ENCODE data around the gene DNAJC25.
"Not testable (repeated sequence)": the region's sequence is repeated elsewhere in the genome, so short reads cannot be mapped to it uniquely, and the experiment has no call there.

Gene DNAJC25

DNA sequence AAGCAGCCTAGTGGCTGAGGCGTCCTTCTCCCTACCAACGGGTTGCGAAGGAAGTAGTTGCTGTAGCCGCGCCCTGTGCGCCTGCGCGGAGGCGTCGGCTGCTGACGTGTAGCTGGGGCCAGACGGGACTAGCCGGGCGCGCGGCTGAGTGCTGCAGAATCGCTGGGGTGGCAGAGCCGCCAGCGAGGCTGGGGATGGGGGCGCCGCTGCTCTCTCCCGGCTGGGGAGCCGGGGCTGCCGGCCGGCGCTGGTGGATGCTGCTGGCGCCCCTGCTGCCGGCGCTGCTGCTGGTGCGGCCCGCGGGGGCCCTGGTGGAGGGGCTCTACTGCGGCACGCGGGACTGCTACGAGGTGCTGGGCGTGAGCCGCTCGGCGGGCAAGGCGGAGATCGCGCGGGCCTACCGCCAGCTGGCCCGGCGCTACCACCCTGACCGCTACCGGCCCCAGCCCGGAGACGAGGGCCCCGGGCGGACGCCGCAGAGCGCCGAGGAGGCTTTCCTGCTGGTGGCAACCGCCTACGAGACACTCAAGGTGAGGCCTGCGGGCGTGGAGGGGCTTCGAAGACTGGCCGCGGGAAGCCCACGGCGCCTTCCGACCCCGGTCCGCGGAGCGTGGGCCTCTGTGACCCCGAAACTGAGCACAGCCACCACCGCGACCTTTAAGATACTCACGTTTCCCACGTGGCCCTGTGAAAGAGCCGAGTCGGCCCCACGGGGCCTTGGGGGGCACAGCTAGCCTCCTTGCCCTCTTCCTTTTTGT, at the start of gene DNAJC25:
Gene DNAJC25 (plus strand): TSS at position 121 of the 758 bp plus-strand sequence. CDS start 74 bp downstream, at position 195.
- peak; percentile 86 to 92 for DNase-seq (ENCODE audit: low read depth in 2 of 2, low spot score in 1 of 2)

DNA sequence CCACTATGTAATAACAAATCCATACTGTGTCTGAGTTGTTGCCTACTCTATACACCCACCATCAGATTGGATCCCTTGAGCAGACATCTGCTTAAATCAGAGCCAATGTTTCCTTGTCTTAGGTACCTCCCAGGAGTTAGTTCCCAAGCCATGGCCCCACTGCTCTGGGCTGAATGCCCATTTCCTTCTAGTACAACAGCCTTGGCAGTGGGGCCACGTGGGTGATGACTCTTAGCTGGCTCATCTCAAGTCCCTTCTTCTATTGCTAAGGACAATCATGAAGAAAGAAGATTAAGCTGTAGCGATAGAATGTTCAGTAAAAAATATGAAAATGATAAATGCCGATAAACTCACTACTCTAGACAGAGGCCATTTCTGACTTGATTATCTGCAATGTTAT, 48.2 kb upstream of the DNAJC25 start:
- DNase-seq (ENCODE audit: low read depth in 2 of 2, low spot score in 1 of 2), result no peak

DNA sequence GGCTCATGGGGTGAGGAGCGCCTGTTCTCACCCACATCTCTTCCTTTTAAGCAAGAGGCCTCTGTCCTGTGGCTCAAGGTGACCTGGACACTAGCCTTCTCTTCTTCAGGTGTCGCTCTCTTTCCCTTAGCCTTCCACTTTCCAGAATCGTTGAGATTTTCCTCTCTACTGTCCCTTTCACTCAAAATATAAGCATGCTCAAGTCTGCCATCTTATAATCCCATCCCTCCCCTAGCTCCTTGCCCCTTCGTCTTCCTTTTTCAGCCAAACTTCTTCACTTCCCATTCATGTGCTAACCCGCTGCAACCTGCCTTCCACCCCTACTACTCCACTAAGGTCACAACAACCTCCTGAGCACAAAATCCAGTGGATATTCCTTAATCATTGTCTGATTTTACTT, 44.8 kb upstream of the DNAJC25 start:
- DNase-seq (ENCODE audit: low read depth in 2 of 2, low spot score in 1 of 2), result no peak

DNA sequence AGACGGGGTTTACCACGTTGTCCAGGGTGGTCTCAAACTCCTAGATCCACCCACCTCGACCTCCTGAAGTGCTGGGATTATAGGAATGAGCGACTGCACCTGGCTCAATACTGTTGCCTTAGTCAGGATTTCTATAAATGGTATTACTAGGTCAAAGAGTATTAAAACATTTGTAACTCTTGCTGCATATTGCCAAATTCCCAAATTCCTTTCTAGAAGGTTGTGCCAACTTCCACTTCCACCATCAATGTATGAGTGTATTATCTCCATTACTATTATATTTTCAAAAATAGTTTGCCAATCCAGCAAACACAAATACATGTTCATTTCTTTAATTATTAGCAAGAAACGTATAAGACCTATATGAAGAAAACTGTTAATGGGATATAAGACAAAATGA, 42.3 kb upstream of the DNAJC25 start:
- DNase-seq (ENCODE audit: low read depth in 2 of 2, low spot score in 1 of 2), result no peak

DNA sequence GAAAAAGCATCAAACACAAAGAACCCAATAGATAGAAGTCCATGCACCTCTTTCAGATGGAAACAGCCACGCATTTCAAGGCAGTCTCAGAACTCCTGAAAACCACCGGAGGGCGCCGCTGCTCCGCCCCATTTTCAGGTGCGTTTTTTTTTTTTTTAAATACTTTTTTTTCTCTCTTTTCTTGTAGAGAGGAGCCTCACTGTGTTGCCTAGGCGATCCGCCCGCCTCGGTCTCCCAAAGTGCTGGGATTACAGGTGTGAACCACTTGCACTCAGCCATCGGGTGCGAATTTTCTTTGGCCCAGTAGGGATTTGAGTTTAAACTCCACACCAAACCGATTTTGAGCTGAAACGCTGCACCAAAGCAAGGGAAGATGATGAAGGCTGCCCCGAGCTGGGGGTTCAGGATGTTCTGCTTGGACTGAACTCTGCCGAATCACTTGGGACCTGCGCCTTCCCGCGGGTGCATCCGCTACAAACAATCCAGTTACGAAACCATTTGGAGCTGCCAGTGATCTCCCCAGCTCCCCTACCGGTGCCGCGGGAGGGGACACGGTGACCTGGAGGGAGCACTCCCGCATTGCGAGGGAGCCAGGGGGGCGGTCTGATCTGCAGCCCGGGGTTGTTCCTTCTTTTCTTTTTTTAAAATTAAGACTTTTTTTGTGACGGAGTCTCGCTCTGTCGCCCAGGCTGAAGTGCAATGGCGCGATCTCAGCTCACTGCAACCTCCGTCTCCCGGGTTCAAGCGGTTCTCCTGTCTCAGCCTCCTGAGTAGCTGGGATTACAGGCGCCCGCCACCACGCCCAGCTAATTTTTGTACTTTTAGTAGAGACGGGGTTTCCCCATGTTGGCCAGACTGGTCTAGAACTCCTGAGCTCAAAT, 33.0 kb upstream of the DNAJC25 start:
- peak in 1 of 2 donors; percentile 5 for DNase-seq (ENCODE audit: low read depth in 2 of 2, low spot score in 1 of 2)

DNA sequence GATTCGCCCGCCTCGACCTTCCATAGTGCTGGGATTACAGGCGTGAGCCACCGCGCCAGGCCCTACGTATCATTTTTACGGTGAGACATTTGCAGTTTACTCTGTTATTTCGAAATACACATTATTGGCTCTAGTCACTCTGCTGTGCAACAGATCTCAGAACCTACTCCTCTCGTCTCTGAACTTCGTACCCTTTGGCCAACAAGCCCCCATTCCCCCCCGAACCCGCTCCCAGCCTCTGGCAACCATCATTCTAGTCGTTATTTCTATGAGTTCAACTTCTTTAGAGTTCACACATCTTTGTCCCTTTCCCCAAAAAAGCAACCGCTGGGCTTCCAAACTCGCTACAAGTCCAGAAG, 32.4 kb upstream of the DNAJC25 start:
- no peak for DNase-seq (ENCODE audit: low read depth in 2 of 2, low spot score in 1 of 2)

DNA sequence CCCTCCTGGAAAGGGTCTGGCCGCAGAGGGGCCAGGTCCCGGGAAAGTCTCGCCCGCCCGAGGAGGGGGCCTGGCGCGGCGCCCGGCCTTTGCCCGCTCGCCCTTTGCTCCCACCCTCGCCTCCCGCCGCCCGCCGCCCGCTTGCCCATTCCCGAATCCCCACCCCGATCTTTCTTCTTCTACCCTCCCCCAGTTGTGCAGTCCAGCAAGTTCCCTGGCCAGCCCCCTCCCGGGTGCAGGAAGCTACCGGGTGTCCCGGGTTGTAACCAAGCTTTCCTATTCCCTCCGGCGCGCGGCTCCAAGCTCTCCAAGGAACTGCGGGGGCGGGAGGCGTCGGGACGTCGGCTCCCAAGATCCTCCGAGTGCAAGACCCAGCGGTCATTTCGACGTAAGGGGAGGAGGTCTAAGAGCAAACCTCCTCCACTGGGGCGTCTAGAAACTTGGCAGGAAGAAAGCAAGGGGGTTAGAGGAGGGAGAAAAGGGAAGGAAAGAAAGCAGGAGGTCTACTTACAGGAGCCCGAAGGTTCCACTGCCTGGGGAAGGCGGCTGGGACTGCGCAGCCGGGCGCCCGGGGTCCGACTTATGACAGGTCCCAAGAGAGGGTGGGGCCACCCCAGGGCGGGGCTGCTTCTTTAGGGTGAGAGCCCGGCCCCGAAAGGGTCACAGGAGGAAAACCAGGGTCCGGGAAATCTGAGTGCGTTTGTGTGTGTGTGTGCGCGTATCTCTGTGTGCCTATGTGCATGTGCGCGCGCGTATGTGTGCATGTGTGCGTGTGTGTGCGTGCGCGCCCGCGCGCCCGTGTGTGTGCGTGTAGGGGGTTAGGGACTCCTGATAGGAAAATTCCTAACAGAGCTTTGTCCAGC, 31.8 kb upstream of the DNAJC25 start, which contains the start of gene PTGR1:
Gene PTGR1 (minus strand): TSS at position 556 of the 863 bp plus-strand sequence. CDS start 2,225 bp downstream, outside the sequence.
- no peak for DNase-seq (ENCODE audit: low read depth in 2 of 2, low spot score in 1 of 2)

DNA sequence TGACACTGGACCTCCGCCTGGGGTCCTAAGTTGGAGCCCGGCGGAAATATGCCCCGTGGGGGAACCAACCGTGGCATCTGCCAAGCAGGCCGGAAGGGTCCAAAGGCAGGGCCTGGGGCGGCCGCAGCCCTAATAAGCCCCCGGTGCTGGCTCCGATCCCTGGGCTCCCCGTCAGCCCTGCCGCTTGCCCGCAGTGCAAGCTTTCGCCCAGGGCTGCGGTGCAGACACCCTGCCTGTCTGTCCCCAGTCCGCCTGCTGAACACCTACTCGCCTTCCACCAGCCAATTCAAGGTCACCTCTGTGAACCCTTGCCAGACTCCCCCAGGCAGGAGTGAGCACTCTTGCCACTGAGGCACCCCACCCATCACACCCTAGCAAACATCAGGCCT, 31.2 kb upstream of the DNAJC25 start:
- DNase-seq (ENCODE audit: low read depth in 2 of 2, low spot score in 1 of 2), result no peak

DNA sequence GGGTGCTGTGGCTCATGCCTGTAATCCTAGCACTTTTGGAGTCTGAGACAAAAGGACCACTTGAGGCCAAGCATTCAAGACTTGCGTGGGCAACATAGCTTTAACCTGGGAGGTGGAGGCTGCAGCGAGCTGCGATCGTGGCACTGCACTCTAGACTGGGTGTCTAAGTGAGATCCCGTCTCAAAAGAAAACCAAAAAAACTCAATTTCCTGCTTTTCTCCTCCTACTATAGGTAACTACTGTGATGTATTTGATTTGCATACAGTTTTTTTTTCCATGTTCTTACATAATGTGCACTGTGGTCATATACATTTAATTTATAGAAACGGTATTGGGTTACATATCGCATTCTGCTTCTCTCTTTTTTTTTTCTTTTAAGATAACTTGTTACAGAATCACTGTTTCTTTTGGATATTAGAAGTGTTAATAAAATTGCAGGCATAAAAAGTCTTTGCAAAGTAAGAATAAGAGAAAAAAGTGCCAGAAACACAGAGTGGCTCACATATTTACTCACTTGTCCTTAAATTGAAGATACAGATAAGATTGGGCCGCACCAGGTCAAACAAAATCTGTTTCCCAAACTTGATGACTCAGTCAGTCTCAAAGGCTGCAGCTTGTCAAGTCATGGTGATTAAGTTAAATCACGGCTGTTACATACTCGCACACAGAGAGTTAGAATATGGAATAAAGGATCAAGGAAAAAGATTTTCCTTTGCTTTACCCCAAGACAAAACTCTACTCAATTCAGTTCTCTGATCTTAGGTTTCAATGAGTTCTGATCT, 29.7 kb upstream of the DNAJC25 start:
- no peak for DNase-seq (ENCODE audit: low read depth in 2 of 2, low spot score in 1 of 2)

DNA sequence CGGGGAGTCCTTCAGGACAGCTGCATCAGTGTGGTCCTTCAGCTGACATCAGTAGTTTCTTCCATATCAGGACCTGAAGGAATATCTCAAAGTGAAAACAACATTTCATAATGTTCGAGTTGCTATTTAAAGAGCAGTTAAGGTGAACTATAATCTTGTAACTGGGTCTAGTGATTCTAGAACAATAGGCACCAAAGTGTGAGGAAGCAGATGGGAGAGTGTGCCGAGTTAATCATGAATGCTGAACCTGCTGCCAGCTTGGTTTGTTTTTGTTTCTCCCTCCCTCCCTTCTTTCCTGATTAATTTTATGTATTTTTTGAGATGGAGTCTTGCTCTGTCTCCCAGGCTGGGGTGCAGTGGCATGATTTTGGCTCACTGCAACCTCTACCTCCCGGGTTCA, 28.1 kb upstream of the DNAJC25 start:
- no peak for DNase-seq (ENCODE audit: low read depth in 2 of 2, low spot score in 1 of 2)

DNA sequence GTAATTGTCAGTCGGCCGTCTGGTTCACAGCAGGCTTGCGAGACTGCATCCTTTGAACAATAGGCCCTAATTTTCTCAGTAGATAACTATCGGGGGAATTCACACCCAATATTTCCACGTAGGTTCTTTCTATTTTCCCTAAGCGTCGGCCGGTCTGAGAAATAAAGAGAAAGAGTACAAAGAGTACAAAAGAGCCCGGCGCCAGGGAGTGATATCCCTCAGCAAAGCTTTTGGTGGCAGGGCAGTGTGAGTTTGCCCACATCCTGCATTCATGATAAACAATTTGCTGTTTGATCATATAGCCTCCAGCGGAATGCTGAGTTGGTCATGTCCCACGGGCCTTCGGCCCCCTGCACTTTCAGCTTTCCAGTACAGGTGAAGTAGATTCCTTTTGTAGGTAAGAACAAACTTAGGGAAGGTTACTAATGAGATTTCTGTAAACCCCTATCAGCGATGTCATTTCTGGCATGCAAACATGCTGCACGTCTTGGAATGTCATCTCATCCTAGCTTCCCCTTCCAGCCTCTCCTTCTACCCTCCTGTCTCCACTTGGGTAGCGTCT, 27.0 kb upstream of the DNAJC25 start:
- DNase-seq (ENCODE audit: low read depth in 2 of 2, low spot score in 1 of 2), result no peak

DNA sequence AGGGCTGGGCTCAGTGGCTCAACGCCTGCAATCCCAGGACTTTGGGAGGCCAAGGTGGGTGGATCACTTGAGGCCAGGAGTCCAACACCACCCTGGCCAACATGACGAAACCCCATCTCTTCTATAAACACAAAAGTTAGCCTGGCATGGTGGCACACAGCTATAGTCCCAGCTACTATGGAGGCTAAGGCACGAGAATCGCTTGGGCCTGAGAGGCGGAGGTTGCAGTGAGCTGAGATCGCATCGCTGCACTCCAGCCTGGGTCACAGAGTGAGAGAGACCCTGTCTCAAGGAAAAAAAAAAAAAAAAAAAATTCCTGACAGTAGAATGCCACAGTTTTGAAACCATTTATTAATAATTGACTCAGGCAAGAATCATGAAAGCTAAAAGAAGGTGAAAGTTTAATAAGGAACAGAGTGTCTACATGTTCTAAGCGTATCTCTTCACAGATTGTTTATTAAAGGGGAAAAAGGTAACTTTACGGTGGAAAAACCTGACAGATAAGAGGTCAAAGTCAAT, 26.0 kb upstream of the DNAJC25 start:
- no peak for DNase-seq (ENCODE audit: low read depth in 2 of 2, low spot score in 1 of 2)

DNA sequence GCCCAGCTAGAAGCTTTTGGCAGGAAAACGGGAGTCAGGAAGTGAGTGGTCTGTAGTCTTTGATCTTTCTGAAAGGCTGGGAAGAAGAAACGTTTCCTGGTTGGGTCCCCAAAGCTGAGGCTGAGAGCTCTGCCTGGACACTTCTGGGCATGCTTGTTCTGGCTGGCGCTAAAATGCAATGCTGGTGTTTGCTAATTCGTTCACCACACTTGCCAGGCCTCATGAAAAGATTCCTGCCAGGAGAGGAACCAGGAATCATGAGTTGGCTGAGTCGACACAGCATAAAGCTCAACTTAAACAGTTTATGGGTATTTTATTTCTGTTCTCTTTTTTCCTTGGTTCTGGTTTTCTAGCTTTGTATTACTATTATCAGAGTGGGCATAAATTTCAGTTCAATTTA, 21.0 kb upstream of the DNAJC25 start:
- DNase-seq (ENCODE audit: low read depth in 2 of 2, low spot score in 1 of 2), result no peak

DNA sequence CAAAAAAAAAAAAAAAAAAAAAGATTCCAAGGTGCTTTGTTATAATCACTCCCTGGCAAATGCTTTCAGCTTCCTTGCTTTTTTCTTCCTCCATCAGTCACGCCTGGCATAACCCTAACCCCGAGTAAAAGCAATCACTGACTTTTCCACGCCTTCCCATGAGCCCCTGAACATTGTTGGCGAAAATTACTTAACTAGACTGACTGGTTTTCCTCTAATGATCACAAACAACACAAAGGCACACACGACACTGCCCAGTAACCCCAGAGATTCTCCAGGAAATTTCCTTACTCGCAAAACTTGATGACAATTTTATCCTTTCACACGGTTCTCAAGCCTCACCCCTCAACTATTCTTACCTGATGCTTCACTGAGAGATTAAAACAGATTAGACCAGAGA, 20.3 kb upstream of the DNAJC25 start:
- DNase-seq (ENCODE audit: low read depth in 2 of 2, low spot score in 1 of 2), result no peak

DNA sequence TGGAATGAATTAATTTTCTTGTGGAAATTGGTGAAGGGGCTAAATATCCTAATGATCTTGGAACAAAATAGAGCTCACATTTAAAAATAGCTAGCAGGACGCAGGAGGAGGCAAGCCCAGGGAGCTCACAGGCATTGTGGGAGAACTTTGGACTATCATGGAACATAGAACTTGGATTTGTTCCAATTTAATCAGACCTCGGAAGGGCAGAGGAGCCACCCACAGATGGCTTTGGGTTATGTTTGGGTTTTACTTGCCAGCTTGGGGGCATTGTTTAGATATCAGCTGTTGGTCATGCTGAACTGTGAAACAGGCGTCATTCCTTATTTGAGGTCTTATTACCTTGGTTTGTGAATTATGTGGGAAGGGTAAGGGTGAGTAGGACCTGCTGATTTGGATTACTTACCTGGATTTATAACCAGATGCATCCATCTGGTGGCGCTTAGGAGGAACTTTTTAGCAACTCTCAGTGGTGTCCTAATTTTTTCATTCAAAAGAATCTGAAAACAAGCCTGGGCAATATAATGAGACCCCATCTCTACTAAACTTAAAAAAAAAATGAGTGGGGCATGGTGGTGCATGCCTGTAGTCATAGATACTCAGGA, 17.6 kb upstream of the DNAJC25 start:
- no peak for DNase-seq (ENCODE audit: low read depth in 2 of 2, low spot score in 1 of 2)

DNA sequence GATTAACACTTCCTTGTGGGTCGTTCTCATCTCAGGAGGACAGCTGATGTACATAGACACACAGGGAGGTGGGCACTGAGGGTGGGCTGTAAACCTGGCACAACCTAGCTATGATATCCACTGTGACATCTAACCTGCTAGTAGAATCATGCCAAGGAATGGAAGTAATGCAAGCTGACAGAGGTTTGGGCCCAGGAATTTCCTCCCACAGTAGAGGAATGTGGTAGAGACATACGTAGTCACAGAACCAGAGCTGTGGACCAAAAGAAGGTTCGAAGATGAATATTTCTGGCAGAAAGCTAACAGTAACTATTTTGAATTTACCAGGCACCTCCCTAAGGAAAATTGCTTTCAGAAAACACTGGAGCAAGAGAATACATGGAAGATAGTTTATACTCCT, 15.2 kb upstream of the DNAJC25 start:
- no peak for DNase-seq (ENCODE audit: low read depth in 2 of 2, low spot score in 1 of 2)

DNA sequence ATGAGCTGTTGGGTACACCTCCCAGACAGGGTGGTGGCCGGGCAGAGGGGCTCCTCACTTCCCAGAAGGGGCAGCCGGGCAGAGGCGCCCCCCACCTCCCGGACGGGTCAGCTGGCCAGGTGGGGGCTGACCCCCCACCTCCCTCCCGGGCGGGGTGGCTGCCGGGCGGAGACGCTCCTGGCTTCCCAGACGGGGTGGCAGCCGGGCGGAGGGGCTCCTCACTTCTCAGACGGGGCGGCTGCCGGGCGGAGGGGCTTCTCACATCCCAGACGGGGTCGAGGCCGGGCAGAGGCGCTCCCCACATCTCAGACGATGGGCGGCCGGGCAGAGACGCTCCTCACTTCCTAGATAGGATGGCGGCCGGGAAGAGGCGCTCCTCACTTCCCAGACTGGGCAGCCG, 13.8 kb upstream of the DNAJC25 start:
- DNase-seq (ENCODE audit: low read depth in 2 of 2, low spot score in 1 of 2), result not testable (repeated sequence)

DNA sequence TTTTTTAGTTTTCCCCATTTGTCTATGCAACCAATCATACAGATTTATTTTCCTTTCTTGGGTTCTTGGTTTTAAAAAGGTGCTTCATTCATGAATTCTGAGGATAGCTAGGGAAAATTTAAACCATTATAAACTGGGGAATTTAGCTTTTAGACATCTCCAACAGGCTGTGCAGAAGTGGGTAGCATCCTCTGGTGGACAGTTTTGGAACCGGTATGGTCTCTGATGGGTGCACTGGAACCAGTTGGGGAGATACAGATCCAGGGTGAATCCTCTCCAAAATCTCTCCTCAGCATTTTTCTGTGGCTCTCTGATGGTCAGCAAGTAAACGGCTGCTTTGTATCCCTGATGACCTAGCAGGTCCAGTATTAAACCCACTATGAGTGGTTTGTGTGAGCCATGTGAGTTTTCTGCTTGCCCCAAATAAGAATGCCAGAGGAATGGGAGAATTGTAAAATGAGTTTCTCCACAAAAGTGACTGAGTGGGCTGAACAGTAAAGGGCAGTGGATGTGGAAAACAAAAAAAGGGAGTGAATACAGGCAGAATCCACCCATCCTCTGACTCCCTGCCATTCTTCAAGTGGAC, 9.1 kb upstream of the DNAJC25 start:
- DNase-seq (ENCODE audit: low read depth in 2 of 2, low spot score in 1 of 2), result no peak

DNA sequence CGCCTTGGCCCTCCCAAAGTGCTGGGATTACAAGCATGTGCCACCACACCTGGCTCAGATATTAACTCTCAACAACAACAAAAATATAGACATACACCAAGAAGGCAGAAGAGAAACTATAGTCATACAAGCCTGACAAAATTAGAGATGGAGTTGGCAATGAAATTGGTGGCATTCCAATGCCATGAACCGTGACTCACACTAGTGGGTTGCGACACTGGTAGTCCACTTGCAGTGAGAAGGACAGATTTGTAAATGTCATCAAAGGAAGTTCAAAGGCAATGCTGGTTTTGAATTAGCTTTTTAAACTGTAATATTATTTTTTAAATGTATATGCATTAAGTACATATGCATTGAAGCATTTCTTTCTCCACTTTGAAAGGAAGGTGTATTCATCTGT, 8.5 kb upstream of the DNAJC25 start:
- no peak for DNase-seq (ENCODE audit: low read depth in 2 of 2, low spot score in 1 of 2)

Measured in stimulated activated CD8-positive, alpha-beta memory T cell treated with anti-CD3 and anti-CD28 coated beads, Interleukin-4, amount 100 ng/mL, for 1 hour (primary cell).